ENCODE data around the gene VAV3.

The VAV3 gene

GRCh38 chr1:107781245-107781644 is 183.7 kb downstream of the VAV3 start:
- no peak for TF ChIP-seq CTCF (IDR thresholded peaks at IDR 0.05; ENCODE audit: insufficient read depth, low read length, missing control alignments)
- DNase-seq (ENCODE audit: low read depth, low spot score): no peak
- CTCF ChIA-PET: interaction anchor here (0.6 to 14.2 kb wide), 13 partner anchors 11 to 781 kb away, joined by 3 to 422 read pairs (median 9); partner anchors contain the start of gene SLC25A24
- POLR2A ChIA-PET: no interaction called here
- H3K4me3 ChIP-seq (ENCODE audit: low read depth, low read length): no peak overlapping the region

- DNase-seq (ENCODE audit: low read depth, low spot score): no peak
- ChIA-PET POLR2A (no interaction called here), CTCF (interaction anchor here (1.6 to 14.2 kb wide), 2 partner anchors 9 to 349 kb away, joined by 4 to 422 read pairs; no protein-coding TSS in a partner anchor)
- no peak overlapping the region for H3K4me3 ChIP-seq (ENCODE audit: low read depth, low read length)
- no peak for TF ChIP-seq CTCF (IDR thresholded peaks at IDR 0.05; ENCODE audit: insufficient read depth, low read length, missing control alignments)
These were observed 187.3 kb downstream of the VAV3 start for GRCh38 chr1:107777664-107778047.

GRCh38 chr1:107776900-107777663 is 187.9 kb downstream of the VAV3 start:
- no peak for DNase-seq (ENCODE audit: low read depth, low spot score)
- CTCF ChIA-PET: interaction anchor here (1.6 to 14.2 kb wide), 2 partner anchors 9 to 349 kb away, joined by 4 to 422 read pairs; no protein-coding TSS in a partner anchor
- POLR2A ChIA-PET: no interaction called here
- H3K4me3 ChIP-seq (ENCODE audit: low read depth, low read length): no peak overlapping the region
- no peak for TF ChIP-seq CTCF (IDR thresholded peaks at IDR 0.05; ENCODE audit: insufficient read depth, low read length, missing control alignments)

GRCh38 chr1:107771377-107771776 is 193.6 kb downstream of the VAV3 start:
- H3K4me3 ChIP-seq (ENCODE audit: low read depth, low read length): no peak overlapping the region
- TF ChIP-seq CTCF (IDR thresholded peaks at IDR 0.05; ENCODE audit: insufficient read depth, low read length, missing control alignments): no peak
- no peak for DNase-seq (ENCODE audit: low read depth, low spot score)
- CTCF ChIA-PET: no interaction called here
- POLR2A ChIA-PET: no interaction called here

- POLR2A ChIA-PET: no interaction called here
- CTCF ChIA-PET: interaction anchor here (1.5 to 4.0 kb wide), 2 partner anchors 15 to 358 kb away, joined by 4 to 12 read pairs; no protein-coding TSS in a partner anchor
- no peak for TF ChIP-seq CTCF (IDR thresholded peaks at IDR 0.05; ENCODE audit: insufficient read depth, low read length, missing control alignments)
- DNase-seq (ENCODE audit: low read depth, low spot score): no peak
- no peak overlapping the region for H3K4me3 ChIP-seq (ENCODE audit: low read depth, low read length)
These were observed 197.8 kb downstream of the VAV3 start for GRCh38 chr1:107767156-107767582.

GRCh38 chr1:107766533-107766932 is 198.4 kb downstream of the VAV3 start:
- CTCF ChIA-PET: interaction anchor here (1.5 to 4.0 kb wide), 2 partner anchors 16 to 359 kb away, joined by 4 to 12 read pairs; no protein-coding TSS in a partner anchor
- DNase-seq (ENCODE audit: low read depth, low spot score): no peak
- no peak for TF ChIP-seq CTCF (IDR thresholded peaks at IDR 0.05; ENCODE audit: insufficient read depth, low read length, missing control alignments)
- H3K4me3 ChIP-seq (ENCODE audit: low read depth, low read length): no peak overlapping the region
- POLR2A ChIA-PET: no interaction called here

Measured in AG04449 (cell line).